Measurements from ENCODE around the gene CCBE1. TPM values are rescaled to one million over a fixed set of nuclear protein-coding genes. Genes with fewer than 3 reads are reported as not detected.

The CCBE1 gene
- total RNA-seq, 2 experiments from 2014 or later, result not detected

DNA sequence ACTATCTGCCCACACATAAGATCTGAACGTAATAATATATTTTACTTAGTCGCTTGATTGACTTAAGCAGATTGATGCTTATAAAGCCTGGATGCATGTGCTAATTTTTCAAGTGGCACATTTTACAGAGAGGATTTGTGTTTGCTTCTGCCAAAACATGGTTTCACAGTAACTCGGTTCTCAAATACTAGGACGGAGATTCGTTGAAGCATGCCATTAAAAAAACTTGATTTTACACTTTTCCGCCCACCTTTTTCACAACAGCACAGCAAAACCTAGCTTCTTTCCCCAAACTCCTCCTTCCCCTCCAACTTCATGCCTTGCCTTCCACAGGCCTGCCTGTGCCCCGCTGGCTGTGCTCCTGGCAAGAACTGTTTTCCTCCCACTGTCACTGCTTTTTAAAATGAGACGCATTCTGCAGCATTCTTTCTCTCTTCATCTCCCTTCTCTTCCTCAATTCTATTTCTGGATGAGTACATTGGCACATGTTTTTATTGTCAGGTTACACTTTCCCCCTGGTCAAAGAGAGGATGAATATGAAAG is 283.0 kb downstream of the CCBE1 start:
- Mint-ChIP-seq H3K36me3 (ENCODE audit: low read depth) (no peaks in the 10 kb centered on the region), H3K9me3 (no peaks in the 10 kb centered on the region), H3K27ac (no peak overlapping the region), H3K4me3 (no peak overlapping the region), H3K4me1 (no peaks in the 10 kb centered on the region), H3K27me3 (peaks cover 28% of the 10 kb centered on the region)
- POLR2A ChIA-PET, result no interaction called here
- no peak for DNase-seq
- CTCF ChIA-PET, result interaction anchor here (0.6 to 1.0 kb wide), 2 partner anchors 12 to 106 kb away, joined by 3 read pairs; no protein-coding TSS in a partner anchor

- no peaks in the 10 kb centered on the region for H3K36me3 Mint-ChIP-seq (ENCODE audit: low read depth)
- peak; percentile 75 for DNase-seq
- CTCF ChIA-PET, result interaction anchor here (0.7 to 4.3 kb wide), 34 partner anchors 9 to 622 kb away, joined by 3 to 127 read pairs (median 3); partner anchors contain the start of genes CCBE1, CPLX4 and LMAN1
- H3K9me3 Mint-ChIP-seq, result no peaks in the 10 kb centered on the region
- no peak overlapping the region for H3K4me3 Mint-ChIP-seq
- POLR2A ChIA-PET, result interaction anchor here (0.7 to 2.3 kb wide), 7 partner anchors 16 to 95 kb away, joined by 3 to 7 read pairs (median 3); partner anchors contain the start of gene LMAN1
- no peaks in the 10 kb centered on the region for H3K4me1 Mint-ChIP-seq
- peaks cover 5% of the 10 kb centered on the region for H3K27me3 Mint-ChIP-seq
- H3K27ac Mint-ChIP-seq, result no peak overlapping the region
Measured at GRCh38 chr18:59402432-59403090, 294.7 kb downstream of the CCBE1 start.

- no peaks in the 10 kb centered on the region for H3K9me3 Mint-ChIP-seq
- H3K27me3 Mint-ChIP-seq, result peaks cover 9% of the 10 kb centered on the region
- CTCF ChIA-PET, result interaction anchor here (4.1 to 4.3 kb wide), 2 partner anchors 92 to 151 kb away, joined by 58 to 127 read pairs; no protein-coding TSS in a partner anchor
- peaks cover 8% of the 10 kb centered on the region for H3K4me1 Mint-ChIP-seq
- no peaks in the 10 kb centered on the region for H3K36me3 Mint-ChIP-seq (ENCODE audit: low read depth)
- H3K4me3 Mint-ChIP-seq, result no peak overlapping the region
- DNase-seq, result no peak
- H3K27ac Mint-ChIP-seq, result no peak overlapping the region
- POLR2A ChIA-PET, result no interaction called here
Measured at GRCh38 chr18:59400407-59400806, 296.8 kb downstream of the CCBE1 start.

DNA sequence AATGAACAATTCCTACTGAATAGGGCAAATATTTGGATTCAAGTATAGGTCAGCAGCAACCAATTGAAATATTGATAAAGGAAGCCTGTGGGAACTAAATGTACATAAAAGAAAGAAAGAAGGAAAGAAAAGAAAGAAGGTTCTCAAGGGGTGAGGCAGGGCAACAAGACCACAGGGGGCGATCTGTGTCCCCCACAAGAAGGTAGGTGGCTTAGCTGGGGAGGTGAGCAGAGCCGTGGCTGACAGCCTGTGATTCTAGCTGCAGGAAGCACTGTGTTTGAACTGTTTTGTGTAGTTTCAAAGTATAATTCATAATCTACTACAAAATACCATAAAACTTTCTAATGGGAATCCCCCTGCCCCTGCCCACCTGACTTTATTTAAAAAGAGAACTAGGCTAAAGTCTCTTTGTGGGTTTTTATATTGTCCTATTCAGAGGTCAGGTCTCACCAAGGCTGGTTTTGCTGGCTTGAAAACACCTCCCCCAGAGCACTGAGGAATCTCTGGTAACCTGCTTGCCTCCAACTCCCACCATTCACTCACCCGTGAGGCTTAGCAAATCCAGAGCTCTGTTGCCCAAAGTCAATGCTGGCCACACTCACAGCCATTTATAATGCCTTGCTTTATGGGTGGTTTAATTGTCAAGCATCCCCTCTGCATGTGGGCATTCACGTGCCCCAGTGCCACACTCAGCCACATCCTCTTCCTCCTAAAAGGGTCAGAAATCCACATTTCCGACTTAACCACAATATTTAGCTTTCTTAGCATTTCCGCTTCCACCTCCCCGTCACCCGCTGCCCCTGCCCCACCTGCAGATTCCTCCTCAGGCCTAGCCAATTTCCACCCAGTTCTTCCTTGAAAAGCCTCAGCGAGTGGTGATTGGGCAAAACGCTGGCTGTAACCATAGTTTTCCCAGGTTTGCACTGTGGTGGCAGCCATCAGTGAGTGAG is 301.7 kb downstream of the CCBE1 start:
- peaks cover 11% of the 10 kb centered on the region for H3K4me1 Mint-ChIP-seq
- POLR2A ChIA-PET, result no interaction called here
- H3K27me3 Mint-ChIP-seq, result peaks cover 26% of the 10 kb centered on the region
- peak; percentile 18 for DNase-seq
- H3K36me3 Mint-ChIP-seq (ENCODE audit: low read depth), result no peaks in the 10 kb centered on the region
- H3K27ac Mint-ChIP-seq, result no peak overlapping the region
- no peaks in the 10 kb centered on the region for H3K9me3 Mint-ChIP-seq
- H3K4me3 Mint-ChIP-seq, result no peak overlapping the region
- CTCF ChIA-PET, result interaction anchor here (0.9 to 1.4 kb wide), 2 partner anchors 87 to 146 kb away, joined by 3 to 4 read pairs; no protein-coding TSS in a partner anchor

- DNase-seq, result no peak
- ChIA-PET POLR2A (no interaction called here), CTCF (no interaction called here)
- Mint-ChIP-seq H3K27me3 (peaks cover 33% of the 10 kb centered on the region), H3K4me1 (peaks cover 11% of the 10 kb centered on the region), H3K27ac (no peak overlapping the region), H3K9me3 (no peaks in the 10 kb centered on the region), H3K36me3 (ENCODE audit: low read depth) (no peaks in the 10 kb centered on the region), H3K4me3 (no peak overlapping the region)
Measured at GRCh38 chr18:59393381-59393780, 303.8 kb downstream of the CCBE1 start.

GRCh38 chr18:59388817-59389216 is 308.4 kb downstream of the CCBE1 start:
- DNase-seq, result no peak
- ChIA-PET POLR2A (no interaction called here), CTCF (no interaction called here)

DNA sequence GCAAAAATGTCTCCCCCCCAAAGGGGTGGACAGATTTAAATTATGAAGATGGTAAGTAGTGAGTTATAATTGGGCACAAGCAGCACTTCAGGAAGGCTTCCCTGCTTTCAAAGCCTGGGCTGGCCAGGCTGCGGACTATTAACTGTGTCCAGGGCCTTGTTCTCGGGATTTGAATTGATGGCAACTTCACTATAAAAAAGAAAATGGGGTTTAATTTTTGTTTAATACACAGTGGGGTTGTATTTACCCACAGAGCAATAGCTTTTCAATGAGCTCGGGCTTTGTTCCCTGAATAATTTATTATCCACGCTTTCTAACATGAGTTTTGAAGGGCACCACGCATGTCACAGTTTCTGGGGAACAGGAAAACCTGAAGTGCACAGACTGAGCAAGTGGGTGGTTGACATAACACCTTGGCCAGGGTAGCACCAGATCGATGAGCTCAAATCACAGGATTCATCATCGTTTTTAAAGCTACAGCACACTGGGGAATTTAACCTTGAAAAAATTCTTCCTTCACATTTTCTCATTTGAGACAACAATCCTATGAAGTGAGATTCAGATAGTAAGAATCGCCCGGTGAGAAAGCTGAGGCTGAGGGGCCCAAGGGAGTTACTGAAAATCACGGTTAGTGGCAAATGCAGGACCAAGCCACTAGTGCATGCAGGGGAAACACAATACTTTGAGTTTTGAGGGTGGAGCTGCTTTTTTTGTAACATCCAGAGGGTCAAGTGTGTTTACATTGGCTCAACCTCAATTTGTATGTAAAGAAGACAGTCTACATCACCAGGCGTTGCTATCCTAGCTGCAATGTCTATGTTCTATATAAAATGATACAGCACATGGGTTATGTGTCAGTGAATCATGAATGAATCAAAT is 309.3 kb downstream of the CCBE1 start:
- Mint-ChIP-seq H3K4me1 (no peaks in the 10 kb centered on the region), H3K36me3 (ENCODE audit: low read depth) (no peaks in the 10 kb centered on the region), H3K27me3 (peaks cover 19% of the 10 kb centered on the region), H3K27ac (no peak overlapping the region), H3K4me3 (no peak overlapping the region), H3K9me3 (no peaks in the 10 kb centered on the region)
- no peak for DNase-seq
- CTCF ChIA-PET, result no interaction called here
- POLR2A ChIA-PET, result no interaction called here

More at GRCh38 chr18:59388817-59389216, 308.4 kb downstream of the CCBE1 start:
- Mint-ChIP-seq H3K27me3 (peaks cover 24% of the 10 kb centered on the region), H3K4me3 (no peak overlapping the region), H3K4me1 (no peaks in the 10 kb centered on the region), H3K9me3 (no peaks in the 10 kb centered on the region), H3K27ac (no peak overlapping the region), H3K36me3 (ENCODE audit: low read depth) (no peaks in the 10 kb centered on the region)

DNA sequence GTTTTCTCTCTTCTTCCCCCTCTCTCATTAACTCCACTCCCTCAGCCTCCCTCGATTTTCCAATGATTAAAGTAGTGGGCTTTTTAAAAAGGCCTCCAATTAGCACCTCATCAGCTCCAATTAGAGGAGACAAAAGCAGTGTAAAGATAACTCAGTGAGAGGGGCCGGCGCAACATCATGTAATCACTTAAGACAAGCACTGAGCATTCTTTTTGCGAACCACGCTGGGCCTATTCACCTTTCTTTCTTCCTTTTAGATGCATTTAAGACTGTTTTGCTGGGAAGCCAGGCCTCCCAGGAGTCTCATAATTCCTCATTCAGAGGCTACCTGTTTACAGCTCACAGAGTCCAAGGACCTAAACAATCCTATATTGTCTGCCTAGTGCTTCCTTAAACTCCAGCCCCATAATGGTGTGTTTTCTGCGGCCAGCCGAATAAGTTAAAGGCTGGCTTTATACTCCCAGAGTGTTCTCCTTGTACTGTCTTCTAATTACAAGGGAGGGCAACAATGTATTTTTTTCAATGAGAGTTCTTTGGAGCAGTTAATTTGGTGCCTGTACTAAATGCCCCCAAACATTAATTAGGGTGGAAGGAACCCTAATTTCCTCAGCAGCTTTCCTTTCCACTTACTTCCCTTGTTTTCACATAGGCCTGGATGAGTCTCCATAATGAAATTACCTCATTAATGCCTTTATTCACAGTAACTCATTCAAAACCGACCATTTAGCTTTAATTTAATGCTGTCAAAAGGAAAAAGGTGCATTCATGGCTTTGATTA is 310.1 kb downstream of the CCBE1 start:
- POLR2A ChIA-PET, result no interaction called here
- no peak for DNase-seq
- Mint-ChIP-seq H3K4me3 (no peak overlapping the region), H3K27me3 (peaks cover 13% of the 10 kb centered on the region), H3K4me1 (no peaks in the 10 kb centered on the region), H3K27ac (no peak overlapping the region), H3K36me3 (ENCODE audit: low read depth) (no peaks in the 10 kb centered on the region), H3K9me3 (no peaks in the 10 kb centered on the region)
- CTCF ChIA-PET, result interaction anchor here (1.2 kb wide), 1 partner anchor 16 kb away, joined by 3 read pairs; no protein-coding TSS in a partner anchor

GRCh38 chr18:59385191-59385590 is 312.0 kb downstream of the CCBE1 start:
- Mint-ChIP-seq H3K9me3 (no peaks in the 10 kb centered on the region), H3K4me3 (no peak overlapping the region), H3K4me1 (no peaks in the 10 kb centered on the region), H3K27ac (no peak overlapping the region), H3K27me3 (peaks cover 11% of the 10 kb centered on the region), H3K36me3 (ENCODE audit: low read depth) (no peaks in the 10 kb centered on the region)
- POLR2A ChIA-PET, result interaction anchor here (1.0 kb wide), 1 partner anchor 12 kb away, joined by 3 read pairs; no protein-coding TSS in a partner anchor
- no peak for DNase-seq
- CTCF ChIA-PET, result interaction anchor here (1.5 kb wide), 1 partner anchor 17 kb away, joined by 4 read pairs; no protein-coding TSS in a partner anchor

DNA sequence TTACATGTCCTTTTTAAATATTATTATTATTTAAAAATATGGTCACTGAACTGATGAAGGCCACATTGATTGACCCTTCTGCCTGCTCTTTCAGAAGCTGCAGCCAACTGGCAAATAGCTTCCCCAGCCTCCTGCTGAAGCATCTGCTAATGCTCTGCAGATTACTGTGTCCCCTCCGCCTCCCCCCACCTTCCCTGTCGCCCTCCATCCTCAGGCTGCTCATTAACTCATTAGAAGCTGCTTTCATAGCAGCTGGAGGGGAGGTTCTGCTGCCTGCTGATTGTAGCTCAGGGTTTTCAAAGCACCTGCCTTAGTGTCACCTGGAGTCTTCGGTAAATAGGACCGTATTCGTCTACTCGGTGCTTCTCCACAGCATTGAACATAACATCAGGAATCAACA is 313.4 kb downstream of the CCBE1 start:
- CTCF ChIA-PET, result interaction anchor here (1.5 kb wide), 1 partner anchor 18 kb away, joined by 4 read pairs; no protein-coding TSS in a partner anchor
- no peak overlapping the region for H3K27ac Mint-ChIP-seq

GRCh38 chr18:59382383-59382782 is 314.8 kb downstream of the CCBE1 start:
- no peak for DNase-seq
- POLR2A ChIA-PET, result no interaction called here
- no peak overlapping the region for H3K27ac Mint-ChIP-seq
- H3K36me3 Mint-ChIP-seq (ENCODE audit: low read depth), result no peaks in the 10 kb centered on the region
- H3K4me3 Mint-ChIP-seq, result no peak overlapping the region
- CTCF ChIA-PET, result interaction anchor here (0.7 kb wide), 1 partner anchor 20 kb away, joined by 3 read pairs; no protein-coding TSS in a partner anchor
- H3K27me3 Mint-ChIP-seq, result peaks cover 29% of the 10 kb centered on the region
- H3K4me1 Mint-ChIP-seq, result no peaks in the 10 kb centered on the region
- H3K9me3 Mint-ChIP-seq, result no peaks in the 10 kb centered on the region

More for the DNA sequence above, 313.4 kb downstream of the CCBE1 start:
- Mint-ChIP-seq H3K27me3 (peaks cover 18% of the 10 kb centered on the region), H3K4me3 (no peak overlapping the region), H3K9me3 (no peaks in the 10 kb centered on the region), H3K36me3 (ENCODE audit: low read depth) (no peaks in the 10 kb centered on the region), H3K4me1 (no peaks in the 10 kb centered on the region)
- no peak for DNase-seq
- POLR2A ChIA-PET, result interaction anchor here (0.6 to 1.0 kb wide), 2 partner anchors 11 to 48 kb away, joined by 3 read pairs; no protein-coding TSS in a partner anchor
